Esophagus muscularis mucosa (tissue), 4 donors: Measurements from ENCODE around the gene TM4SF18.

ENCODE experiments used
- CTCF ChIP-seq, 3 experiments: fragments of 200-600 bp in 2 of 3; fragments of 450-650 bp in 1 of 3; sonication (generic) in 2 of 3; IDR thresholded peaks; one replicate each; pipeline ENCODE4 v1.5.1; 2017 to 2019; ENCODE audit warnings: antibody characterized with exemption in 3 of 3, mild to moderate bottlenecking in 2 of 3, moderate library complexity in 1 of 3
- EP300 ChIP-seq: sonication (generic); formaldehyde crosslinking; IDR thresholded peaks from one replicate; pipeline ENCODE4 v1.6.1; 2017; ENCODE audit warnings: antibody characterized with exemption
- POLR2A ChIP-seq: fragments of 450-650 bp; IDR thresholded peaks from one replicate; pipeline ENCODE4 v1.6.1; 2017; ENCODE audit warnings: antibody characterized with exemption, moderate library complexity, mild to moderate bottlenecking, low read depth
- POLR2AphosphoS5 ChIP-seq, 2 donors: sonication (generic); formaldehyde crosslinking; IDR thresholded peaks; one replicate each; pipeline ENCODE4 v1.6.1; 2017; ENCODE audit warnings: antibody characterized with exemption in 2 of 2

DNA sequence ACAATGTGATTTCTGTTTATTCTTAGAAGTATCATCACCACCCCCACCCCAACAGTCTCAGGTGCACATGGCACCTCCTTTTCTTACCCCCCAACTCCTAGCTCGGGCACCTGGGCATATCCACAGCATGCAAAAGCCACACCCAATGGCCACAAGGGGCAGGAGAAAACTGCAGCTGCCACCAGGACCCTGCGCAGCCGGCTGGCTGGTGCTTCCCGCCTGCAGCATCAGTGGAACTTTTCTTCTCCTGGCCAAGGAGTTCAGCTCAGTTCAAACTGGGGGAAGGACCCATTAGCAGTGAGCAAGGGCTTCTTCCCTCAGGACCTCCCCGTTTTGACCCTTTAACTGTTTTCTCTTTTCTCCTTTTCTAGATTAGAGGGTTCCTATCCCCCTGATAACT, 44.8 kb downstream of the TM4SF18 start:
- TF ChIP-seq CTCF (IDR thresholded peaks at IDR 0.05) = no peak
- no peak for TF ChIP-seq POLR2A
- TF ChIP-seq EP300 = no peak
- TF ChIP-seq POLR2AphosphoS5 (IDR thresholded peaks at IDR 0.05) = no peak
